ENCODE results near the gene USP47. TPM values are rescaled to one million over a fixed set of nuclear protein-coding genes. Genes with fewer than 3 reads are reported as not detected.

Gene USP47
- total and polyA plus RNA-seq, 10 donors, result 13.7 to 80.8 (median 48.2) TPM

- H3K4me1 ChIP-seq, result peaks cover 12 to 74% (median 29%) of the 10 kb centered on the region in 6 donors
- DNase-seq, result no peak
- peaks cover 0 to 13% (median 3%) of the 10 kb centered on the region in 6 donors for H3K36me3 ChIP-seq
- no peak overlapping the region for H3K4me3 ChIP-seq
- no peak for TF ChIP-seq POLR2AphosphoS5 (IDR thresholded peaks at IDR 0.05)
- no peak for TF ChIP-seq CTCF (IDR thresholded peaks at IDR 0.05 in 8 of 11, conservative IDR thresholded peaks at IDR 0.05 in 3 of 11)
- TF ChIP-seq POLR2A (IDR thresholded peaks at IDR 0.05), result no peak
- intact Hi-C loops (cut with DNase I; ENCODE audit: low total_unique reads), result no loop called here
- H3K27ac ChIP-seq, result no peak overlapping the region
- H3K9me3 ChIP-seq, result peaks cover 0 to 9% (median 4%) of the 10 kb centered on the region in 8 donors
- 35 to 49% (median 36%) methylated on average over 2 of the region's 2 CpGs for WGBS, 5 donors
- H3K27me3 ChIP-seq (replicated peaks in 1 of 7), result no peaks in the 10 kb centered on the region
Measured at GRCh38 chr11:11871991-11872401, 30.2 kb downstream of the USP47 start.

GRCh38 chr11:11876458-11876857 is 34.7 kb downstream of the USP47 start:
- no peak overlapping the region for H3K4me3 ChIP-seq

DNA sequence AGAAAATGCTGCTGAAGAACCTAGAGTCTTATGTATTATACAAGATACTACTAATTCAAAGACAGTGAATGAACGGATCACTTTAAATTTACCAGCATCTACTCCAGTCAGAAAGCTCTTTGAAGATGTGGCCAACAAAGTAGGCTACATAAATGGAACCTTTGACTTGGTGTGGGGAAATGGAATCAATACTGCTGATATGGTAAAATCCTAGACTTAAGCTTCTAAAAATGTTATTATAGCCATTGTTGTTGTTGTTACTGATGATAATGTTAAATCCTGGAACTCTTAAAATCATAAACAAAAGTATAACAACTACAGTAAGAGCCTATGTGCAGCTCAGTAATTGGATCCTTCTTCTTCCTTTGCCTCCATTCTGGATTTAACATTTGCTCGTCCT is 38.4 kb downstream of the USP47 start:
- Histone ChIP-seq H3K4me1 (peaks cover 0 to 68% (median 33%) of the 10 kb centered on the region in 6 donors), H3K4me3 (no peak overlapping the region), H3K27ac (no peak overlapping the region), H3K9me3 (no peaks in the 10 kb centered on the region), H3K36me3 (peaks cover 0 to 38% (median 13%) of the 10 kb centered on the region in 6 donors), H3K27me3 (replicated peaks in 1 of 7) (no peaks in the 10 kb centered on the region)
- no peak for DNase-seq
- intact Hi-C loops (cut with DNase I; ENCODE audit: low total_unique reads), result no loop called here
- TF ChIP-seq POLR2AphosphoS5 (IDR thresholded peaks at IDR 0.05), result no peak
- no peak for TF ChIP-seq CTCF (IDR thresholded peaks at IDR 0.05 in 8 of 11, conservative IDR thresholded peaks at IDR 0.05 in 3 of 11)
- TF ChIP-seq POLR2A (IDR thresholded peaks at IDR 0.05), result no peak
- WGBS, 5 donors, result 91 to 97% (median 93%) methylated on average over 2 of the region's 2 CpGs

More at GRCh38 chr11:11876458-11876857, 34.7 kb downstream of the USP47 start:
- H3K36me3 ChIP-seq, result peaks cover 0 to 14% (median 3%) of the 10 kb centered on the region in 6 donors
- TF ChIP-seq POLR2A (IDR thresholded peaks at IDR 0.05), result no peak
- intact Hi-C loops (cut with DNase I; ENCODE audit: low total_unique reads), result no loop called here
- no peaks in the 10 kb centered on the region for H3K9me3 ChIP-seq
- no peak overlapping the region for H3K27ac ChIP-seq
- H3K4me1 ChIP-seq, result peaks cover 9 to 64% (median 24%) of the 10 kb centered on the region in 6 donors
- no peaks in the 10 kb centered on the region for H3K27me3 ChIP-seq (replicated peaks in 1 of 7)
- WGBS, 5 donors, result 78 to 91% (median 81%) methylated on average over 2 of the region's 2 CpGs
- no peak for DNase-seq

DNA sequence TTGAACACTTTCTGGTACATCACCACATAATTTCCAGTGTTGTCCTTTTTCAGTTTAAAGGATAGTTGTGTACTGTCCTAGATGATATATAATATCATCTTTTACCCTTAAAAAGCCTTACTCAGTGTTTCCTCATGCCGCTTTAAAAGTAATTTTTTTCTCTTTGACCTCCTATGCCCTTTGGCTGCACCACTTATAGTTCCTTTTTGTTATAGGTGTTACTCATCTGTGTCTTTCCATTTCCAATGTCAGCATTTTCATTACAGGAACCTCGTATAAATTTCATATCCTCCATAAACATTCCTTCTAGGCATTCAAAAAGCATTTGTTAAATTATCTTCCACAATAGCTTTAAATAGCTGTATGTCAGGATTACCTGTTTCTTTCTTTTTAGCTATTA is 40.8 kb downstream of the USP47 start:
- peaks cover 0 to 55% (median 30%) of the 10 kb centered on the region in 6 donors for H3K36me3 ChIP-seq
- TF ChIP-seq POLR2AphosphoS5 (IDR thresholded peaks at IDR 0.05) (no peak), CTCF (IDR thresholded peaks at IDR 0.05 in 8 of 11, conservative IDR thresholded peaks at IDR 0.05 in 3 of 11) (no peak), POLR2A (IDR thresholded peaks at IDR 0.05) (no peak)
- H3K4me1 ChIP-seq, result peaks cover 0 to 60% (median 34%) of the 10 kb centered on the region in 6 donors
- no peak for DNase-seq
- WGBS, 5 donors, result 44 to 66% (median 55%) methylated on average over 2 of the region's 2 CpGs
- no peaks in the 10 kb centered on the region for H3K27me3 ChIP-seq (replicated peaks in 1 of 7)
- H3K4me3 ChIP-seq, result no peak overlapping the region
- H3K9me3 ChIP-seq, result no peaks in the 10 kb centered on the region
- H3K27ac ChIP-seq, result no peak overlapping the region
- intact Hi-C loops (cut with DNase I; ENCODE audit: low total_unique reads), result no loop called here

DNA sequence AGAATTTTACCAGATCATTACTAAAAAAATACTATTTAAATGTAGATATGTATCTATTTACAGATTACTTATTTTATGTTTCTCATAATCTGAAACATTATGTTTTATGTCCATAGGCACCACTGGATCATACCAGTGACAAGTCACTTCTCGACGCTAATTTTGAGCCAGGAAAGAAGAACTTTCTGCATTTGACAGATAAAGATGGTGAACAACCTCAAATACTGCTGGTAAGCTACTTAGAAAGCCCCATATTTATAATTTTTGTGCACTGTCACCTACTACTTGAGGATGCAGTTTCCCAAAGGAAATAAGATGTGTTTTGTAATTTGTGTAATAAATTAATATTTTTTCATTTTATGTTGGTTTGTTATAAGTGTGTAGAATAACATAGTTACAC is 42.6 kb downstream of the USP47 start:
- H3K9me3 ChIP-seq, result no peaks in the 10 kb centered on the region
- H3K36me3 ChIP-seq, result peaks cover 0 to 72% (median 30%) of the 10 kb centered on the region in 6 donors
- intact Hi-C loops (cut with DNase I; ENCODE audit: low total_unique reads), result no loop called here
- TF ChIP-seq POLR2AphosphoS5 (IDR thresholded peaks at IDR 0.05) (no peak), POLR2A (IDR thresholded peaks at IDR 0.05) (no peak), CTCF (IDR thresholded peaks at IDR 0.05 in 8 of 11, conservative IDR thresholded peaks at IDR 0.05 in 3 of 11) (no peak)
- DNase-seq, result no peak
- H3K4me1 ChIP-seq, result peaks cover 0 to 47% (median 30%) of the 10 kb centered on the region in 6 donors
- H3K27ac ChIP-seq, result no peak overlapping the region
- no peaks in the 10 kb centered on the region for H3K27me3 ChIP-seq (replicated peaks in 1 of 7)
- 75 to 92% (median 81%) methylated on average over 2 of the region's 2 CpGs for WGBS, 5 donors
- H3K4me3 ChIP-seq, result no peak overlapping the region

Data from spleen (tissue), 11 donors.